Measurements from ENCODE around the gene TNFRSF25.

The TNFRSF25 gene

GRCh38 chr1:6427441-6428390 is 38.3 kb downstream of the TNFRSF25 start:
- H3K27ac ChIP-seq = no peak overlapping the region
- H3K4me3 ChIP-seq = no peak overlapping the region
- TF ChIP-seq, protein P1, sequence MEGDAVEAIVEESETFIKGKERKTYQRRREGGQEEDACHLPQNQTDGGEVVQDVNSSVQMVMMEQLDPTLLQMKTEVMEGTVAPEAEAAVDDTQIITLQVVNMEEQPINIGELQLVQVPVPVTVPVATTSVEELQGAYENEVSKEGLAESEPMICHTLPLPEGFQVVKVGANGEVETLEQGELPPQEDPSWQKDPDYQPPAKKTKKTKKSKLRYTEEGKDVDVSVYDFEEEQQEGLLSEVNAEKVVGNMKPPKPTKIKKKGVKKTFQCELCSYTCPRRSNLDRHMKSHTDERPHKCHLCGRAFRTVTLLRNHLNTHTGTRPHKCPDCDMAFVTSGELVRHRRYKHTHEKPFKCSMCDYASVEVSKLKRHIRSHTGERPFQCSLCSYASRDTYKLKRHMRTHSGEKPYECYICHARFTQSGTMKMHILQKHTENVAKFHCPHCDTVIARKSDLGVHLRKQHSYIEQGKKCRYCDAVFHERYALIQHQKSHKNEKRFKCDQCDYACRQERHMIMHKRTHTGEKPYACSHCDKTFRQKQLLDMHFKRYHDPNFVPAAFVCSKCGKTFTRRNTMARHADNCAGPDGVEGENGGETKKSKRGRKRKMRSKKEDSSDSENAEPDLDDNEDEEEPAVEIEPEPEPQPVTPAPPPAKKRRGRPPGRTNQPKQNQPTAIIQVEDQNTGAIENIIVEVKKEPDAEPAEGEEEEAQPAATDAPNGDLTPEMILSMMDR (IDR thresholded peaks at IDR 0.05) = no peak
- intact Hi-C loops (cut with DNase I; ENCODE audit: low total_unique reads) = no loop called here
- no peak for DNase-seq
- no peaks in the 10 kb centered on the region for H3K9me3 ChIP-seq
- peaks cover 4 to 92% of the 10 kb centered on the region in 2 donors for H3K27me3 ChIP-seq
- peaks cover 0 to 33% (median 23%) of the 10 kb centered on the region in 4 donors for H3K4me1 ChIP-seq
- H3K36me3 ChIP-seq = no peaks in the 10 kb centered on the region

GRCh38 chr1:6426972-6427350 is 39.0 kb downstream of the TNFRSF25 start:
- no peak overlapping the region for H3K4me3 ChIP-seq
- H3K9me3 ChIP-seq = no peaks in the 10 kb centered on the region
- no peaks in the 10 kb centered on the region for H3K36me3 ChIP-seq
- H3K4me1 ChIP-seq = peaks cover 0 to 35% (median 23%) of the 10 kb centered on the region in 4 donors
- DNase-seq = no peak
- TF ChIP-seq, protein P1 (IDR thresholded peaks at IDR 0.05) = no peak
- H3K27ac ChIP-seq = no peak overlapping the region
- intact Hi-C loops (cut with DNase I; ENCODE audit: low total_unique reads) = no loop called here
- peaks cover 4 to 94% of the 10 kb centered on the region in 2 donors for H3K27me3 ChIP-seq

GRCh38 chr1:6426277-6426971 is 39.5 kb downstream of the TNFRSF25 start:
- no peak for DNase-seq
- Histone ChIP-seq H3K27me3 (peaks cover 4 to 99% of the 10 kb centered on the region in 2 donors), H3K9me3 (no peaks in the 10 kb centered on the region), H3K36me3 (no peaks in the 10 kb centered on the region), H3K27ac (no peak overlapping the region), H3K4me3 (no peak overlapping the region), H3K4me1 (peaks cover 0 to 35% (median 23%) of the 10 kb centered on the region in 4 donors)
- TF ChIP-seq, protein P1 (IDR thresholded peaks at IDR 0.05) = no peak
- intact Hi-C loops (cut with DNase I; ENCODE audit: low total_unique reads) = no loop called here

DNA sequence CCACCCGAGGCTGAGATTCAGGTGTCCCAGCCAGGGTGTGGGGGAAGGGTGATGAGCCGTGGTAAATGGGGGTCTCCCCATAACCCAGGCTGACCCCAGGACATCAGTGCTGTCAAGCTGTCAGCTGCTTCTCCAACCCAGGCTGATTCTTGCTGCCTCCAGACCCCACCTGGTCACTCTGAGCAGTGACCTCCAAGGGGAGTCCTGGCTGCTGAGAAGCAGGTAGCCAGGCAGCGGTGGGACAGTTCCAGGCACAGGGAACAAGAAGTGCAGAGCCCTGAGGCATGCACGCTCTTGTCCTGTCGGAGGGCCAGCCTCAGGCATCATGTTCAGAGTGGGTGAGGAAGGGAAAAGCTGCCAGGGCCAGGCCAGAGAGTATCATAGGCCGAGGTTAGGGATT is 40.3 kb downstream of the TNFRSF25 start:
- peaks cover 4 to 100% of the 10 kb centered on the region in 2 donors for H3K27me3 ChIP-seq
- no peak for DNase-seq
- intact Hi-C loops (cut with DNase I; ENCODE audit: low total_unique reads) = no loop called here
- H3K36me3 ChIP-seq = no peaks in the 10 kb centered on the region
- TF ChIP-seq, protein P1 (IDR thresholded peaks at IDR 0.05) = no peak
- no peak overlapping the region for H3K27ac ChIP-seq
- peaks cover 0 to 35% (median 24%) of the 10 kb centered on the region in 4 donors for H3K4me1 ChIP-seq
- no peaks in the 10 kb centered on the region for H3K9me3 ChIP-seq
- H3K4me3 ChIP-seq = no peak overlapping the region

GRCh38 chr1:6424619-6425593 is 41.1 kb downstream of the TNFRSF25 start, which contains the start of gene ESPN:
ESPN (plus strand) TSS chr1:6424776; CDS start chr1:6424956, 180 bp downstream.
- TF ChIP-seq, protein P1 (IDR thresholded peaks at IDR 0.05) = no peak
- H3K9me3 ChIP-seq = no peaks in the 10 kb centered on the region
- H3K4me3 ChIP-seq = peak within 1 kb of the TSS in 1 of 2 donors; percentile 29
- H3K27me3 ChIP-seq = peaks cover 4 to 100% of the 10 kb centered on the region in 2 donors
- intact Hi-C loops (cut with DNase I; ENCODE audit: low total_unique reads) = no loop called here
- H3K36me3 ChIP-seq = no peaks in the 10 kb centered on the region
- DNase-seq = no peak
- H3K4me1 ChIP-seq = peaks cover 0 to 43% (median 32%) of the 10 kb centered on the region in 4 donors
- no peak within 1 kb of the TSS for H3K27ac ChIP-seq

Measured in tibial artery (tissue), 4 donors.